HCT116 (cell line): ENCODE data around the gene BSN.

Experiments
- CEBPB ChIP-seq: IDR thresholded peaks from 2 replicates; pipeline ENCODE4 v1.6.1; 2012; ENCODE audit warnings: low read depth
- ELF1 ChIP-seq: IDR thresholded peaks from 2 replicates; pipeline ENCODE4 v1.6.1; 2012; ENCODE audit warnings: low read depth, borderline replicate concordance
- POLR2A ChIP-seq: IDR thresholded peaks from 2 replicates; pipeline ENCODE4 v1.7.0; 2011; ENCODE audit warnings: borderline replicate concordance; ENCODE audit not compliant: insufficient read depth, insufficient read length; ENCODE audit errors: extremely low read depth
- ZNF274 ChIP-seq: fragments of 200-500 bp; sonication (Bioruptor generic); IDR thresholded peaks from 2 replicates; pipeline ENCODE4 v1.6.1; 2014; ENCODE audit warnings: mild to moderate bottlenecking, low read depth, low read length, inconsistent platforms
- TF ChIP-seq, protein P1 (sequence below), 3 experiments: fragments of 200-600 bp in 1 of 3; sonication (generic) in 1 of 3; IDR thresholded peaks in 2 of 3; conservative IDR thresholded peaks in 1 of 3; 2 replicates each; pipeline ENCODE4 v1.5.1; 2012 to 2017; ENCODE audit warnings: low read depth in 2 of 3, low read length in 2 of 3, antibody characterized with exemption in 1 of 3, borderline replicate concordance in 1 of 3, control low read depth in 1 of 3, mild to moderate bottlenecking in 1 of 3, mixed read lengths in 1 of 3, mixed run types in 1 of 3, moderate library complexity in 1 of 3; ENCODE audit not compliant: insufficient read depth in 1 of 3
- TF ChIP-seq, protein P2 (sequence below): IDR thresholded peaks from 2 replicates; pipeline ENCODE4 v1.6.1; 2012; ENCODE audit warnings: low read depth

DNA sequence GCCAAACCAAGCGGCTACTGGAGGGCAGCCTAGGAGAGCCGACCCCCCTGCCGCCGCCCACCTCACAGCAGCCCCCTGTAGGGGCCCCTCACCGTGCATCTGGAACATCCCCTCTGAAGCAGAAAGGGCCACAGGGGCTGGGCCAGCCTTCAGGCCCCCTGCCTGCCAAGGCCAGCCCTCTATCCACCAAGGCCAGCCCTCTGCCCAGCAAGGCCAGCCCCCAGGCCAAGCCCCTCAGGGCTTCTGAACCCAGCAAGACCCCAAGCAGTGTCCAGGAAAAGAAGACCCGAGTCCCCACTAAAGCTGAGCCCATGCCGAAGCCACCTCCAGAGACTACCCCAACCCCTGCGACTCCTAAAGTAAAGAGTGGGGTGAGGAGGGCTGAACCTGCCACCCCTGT, 96.4 kb downstream of the BSN start:
- TF ChIP-seq, protein P1, sequence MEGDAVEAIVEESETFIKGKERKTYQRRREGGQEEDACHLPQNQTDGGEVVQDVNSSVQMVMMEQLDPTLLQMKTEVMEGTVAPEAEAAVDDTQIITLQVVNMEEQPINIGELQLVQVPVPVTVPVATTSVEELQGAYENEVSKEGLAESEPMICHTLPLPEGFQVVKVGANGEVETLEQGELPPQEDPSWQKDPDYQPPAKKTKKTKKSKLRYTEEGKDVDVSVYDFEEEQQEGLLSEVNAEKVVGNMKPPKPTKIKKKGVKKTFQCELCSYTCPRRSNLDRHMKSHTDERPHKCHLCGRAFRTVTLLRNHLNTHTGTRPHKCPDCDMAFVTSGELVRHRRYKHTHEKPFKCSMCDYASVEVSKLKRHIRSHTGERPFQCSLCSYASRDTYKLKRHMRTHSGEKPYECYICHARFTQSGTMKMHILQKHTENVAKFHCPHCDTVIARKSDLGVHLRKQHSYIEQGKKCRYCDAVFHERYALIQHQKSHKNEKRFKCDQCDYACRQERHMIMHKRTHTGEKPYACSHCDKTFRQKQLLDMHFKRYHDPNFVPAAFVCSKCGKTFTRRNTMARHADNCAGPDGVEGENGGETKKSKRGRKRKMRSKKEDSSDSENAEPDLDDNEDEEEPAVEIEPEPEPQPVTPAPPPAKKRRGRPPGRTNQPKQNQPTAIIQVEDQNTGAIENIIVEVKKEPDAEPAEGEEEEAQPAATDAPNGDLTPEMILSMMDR (IDR thresholded peaks at IDR 0.05 in 2 of 3, conservative IDR thresholded peaks at IDR 0.05 in 1 of 3; ENCODE audit: borderline replicate concordance in 1 of 3, insufficient read depth in 1 of 3, low read depth in 2 of 3, low read length in 2 of 3), result no peak
- TF ChIP-seq CEBPB, result no peak
- TF ChIP-seq ELF1, result no peak
- TF ChIP-seq ZNF274, result no peak
- no peak for TF ChIP-seq POLR2A
- TF ChIP-seq, protein P2, sequence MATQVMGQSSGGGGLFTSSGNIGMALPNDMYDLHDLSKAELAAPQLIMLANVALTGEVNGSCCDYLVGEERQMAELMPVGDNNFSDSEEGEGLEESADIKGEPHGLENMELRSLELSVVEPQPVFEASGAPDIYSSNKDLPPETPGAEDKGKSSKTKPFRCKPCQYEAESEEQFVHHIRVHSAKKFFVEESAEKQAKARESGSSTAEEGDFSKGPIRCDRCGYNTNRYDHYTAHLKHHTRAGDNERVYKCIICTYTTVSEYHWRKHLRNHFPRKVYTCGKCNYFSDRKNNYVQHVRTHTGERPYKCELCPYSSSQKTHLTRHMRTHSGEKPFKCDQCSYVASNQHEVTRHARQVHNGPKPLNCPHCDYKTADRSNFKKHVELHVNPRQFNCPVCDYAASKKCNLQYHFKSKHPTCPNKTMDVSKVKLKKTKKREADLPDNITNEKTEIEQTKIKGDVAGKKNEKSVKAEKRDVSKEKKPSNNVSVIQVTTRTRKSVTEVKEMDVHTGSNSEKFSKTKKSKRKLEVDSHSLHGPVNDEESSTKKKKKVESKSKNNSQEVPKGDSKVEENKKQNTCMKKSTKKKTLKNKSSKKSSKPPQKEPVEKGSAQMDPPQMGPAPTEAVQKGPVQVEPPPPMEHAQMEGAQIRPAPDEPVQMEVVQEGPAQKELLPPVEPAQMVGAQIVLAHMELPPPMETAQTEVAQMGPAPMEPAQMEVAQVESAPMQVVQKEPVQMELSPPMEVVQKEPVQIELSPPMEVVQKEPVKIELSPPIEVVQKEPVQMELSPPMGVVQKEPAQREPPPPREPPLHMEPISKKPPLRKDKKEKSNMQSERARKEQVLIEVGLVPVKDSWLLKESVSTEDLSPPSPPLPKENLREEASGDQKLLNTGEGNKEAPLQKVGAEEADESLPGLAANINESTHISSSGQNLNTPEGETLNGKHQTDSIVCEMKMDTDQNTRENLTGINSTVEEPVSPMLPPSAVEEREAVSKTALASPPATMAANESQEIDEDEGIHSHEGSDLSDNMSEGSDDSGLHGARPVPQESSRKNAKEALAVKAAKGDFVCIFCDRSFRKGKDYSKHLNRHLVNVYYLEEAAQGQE, result no peak
